ENCODE measurements around the gene VPS41.
A peak's percentile ranks its signal among the peaks of the same experiment; 100 is the strongest.

VPS41 gene

DNA sequence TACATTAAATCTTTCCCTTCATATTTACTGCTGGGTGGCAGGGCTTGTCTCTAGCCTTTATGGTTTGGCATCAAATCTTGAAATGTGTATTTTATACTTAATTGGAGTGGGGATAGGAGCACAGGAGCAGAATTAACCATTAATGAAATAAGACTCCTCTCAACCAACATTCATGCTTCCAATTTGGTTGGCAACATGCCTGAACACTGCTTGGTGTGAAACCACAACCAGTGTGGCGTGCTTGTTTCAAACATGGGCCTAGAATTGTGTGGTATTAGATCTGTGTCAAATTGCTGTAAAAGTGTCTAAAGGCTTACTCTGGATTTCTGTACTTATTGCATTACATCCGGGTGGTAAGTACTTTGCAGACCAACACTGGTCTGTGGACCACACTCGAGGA is 25.1 kb upstream of the VPS41 start:
- H3K36me3 ChIP-seq (ENCODE audit: control insufficient read depth in 2 of 2, insufficient read depth in 1 of 2, low read length in 2 of 2) = no peaks in the 10 kb centered on the region
- no peak overlapping the region for H3K27ac ChIP-seq (ENCODE audit: extremely low read depth, low read depth, low read length)
- TF ChIP-seq ZNF146 (tag by site-specific recombination; IDR thresholded peaks at IDR 0.05) (no peak), ZEB2 (tag by site-specific recombination; IDR thresholded peaks at IDR 0.05) (no peak), ZBTB10 (tag by site-specific recombination; IDR thresholded peaks at IDR 0.05) (no peak)
- H3K4me3 ChIP-seq (ENCODE audit: low read depth, low read length) = no peak overlapping the region
- no peaks in the 10 kb centered on the region for H3K9me3 ChIP-seq (ENCODE audit: control insufficient read depth, insufficient read depth, low read depth, low read length)
- ChIA-PET CTCF (interaction anchor here (0.6 to 2.1 kb wide), 7 partner anchors 13 to 531 kb away, joined by 3 to 13 read pairs (median 3); no protein-coding TSS in a partner anchor), POLR2A (interaction anchor here (0.6 kb wide), 1 partner anchor 481 kb away, joined by 3 read pairs; no protein-coding TSS in a partner anchor)
- no peaks in the 10 kb centered on the region for H3K4me1 ChIP-seq (ENCODE audit: control insufficient read depth, insufficient read depth, low read length)

GRCh38 chr7:38932509-38933168 is 23.6 kb upstream of the VPS41 start:
- Histone ChIP-seq H3K4me1 (ENCODE audit: control insufficient read depth, insufficient read depth, low read length) (no peaks in the 10 kb centered on the region), H3K9me3 (ENCODE audit: control insufficient read depth, insufficient read depth, low read depth, low read length) (no peaks in the 10 kb centered on the region), H3K4me3 (ENCODE audit: low read depth, low read length) (no peak overlapping the region), H3K36me3 (ENCODE audit: control insufficient read depth in 2 of 2, insufficient read depth in 1 of 2, low read length in 2 of 2) (no peaks in the 10 kb centered on the region), H3K27ac (ENCODE audit: extremely low read depth, low read depth, low read length) (no peak overlapping the region)
- TF ChIP-seq RBAK (tag by site-specific recombination; IDR thresholded peaks at IDR 0.05) (no peak), ZNF404 (tag by site-specific recombination; IDR thresholded peaks at IDR 0.05) (no peak), ZNF626 (tag by site-specific recombination; IDR thresholded peaks at IDR 0.05) (no peak), ZNF624 (tag by site-specific recombination; IDR thresholded peaks at IDR 0.05) (no peak), ZNF660 (tag by site-specific recombination; IDR thresholded peaks at IDR 0.05) (0 out of 2 replicates have a peak, but pooled peaks have one; percentile 44), ZNF777 (tag by site-specific recombination; IDR thresholded peaks at IDR 0.05; ENCODE audit: borderline replicate concordance) (no peak), ZNF221 (tag by site-specific recombination; IDR thresholded peaks at IDR 0.05; ENCODE audit: borderline replicate concordance) (no peak), ZNF274 (IDR thresholded peaks at IDR 0.05; ENCODE audit: low read length) (no peak), ZNF274 (tag by site-specific recombination; IDR thresholded peaks at IDR 0.05; ENCODE audit: borderline replicate concordance) (no peak), ZNF280C (tag by site-specific recombination; IDR thresholded peaks at IDR 0.05) (no peak), OVOL3 (tag by site-specific recombination; IDR thresholded peaks at IDR 0.05) (no peak), PRDM1 (tag by site-specific recombination; IDR thresholded peaks at IDR 0.05) (peak; percentile 45; the same call in 1 of the 2 replicates), ZNF311 (tag by site-specific recombination; IDR thresholded peaks at IDR 0.05; ENCODE audit: borderline replicate concordance) (no peak), ZNF121 (tag by site-specific recombination; IDR thresholded peaks at IDR 0.05) (no peak), ZBTB8A (tag by site-specific recombination; IDR thresholded peaks at IDR 0.05) (no peak), ZNF654 (tag by site-specific recombination; IDR thresholded peaks at IDR 0.05; ENCODE audit: low read depth) (peak; percentile 66), ZNF248 (tag by site-specific recombination; IDR thresholded peaks at IDR 0.05) (no peak), ZBTB21 (tag by site-specific recombination; IDR thresholded peaks at IDR 0.05) (no peak)
- TF ChIP-seq, protein P1, sequence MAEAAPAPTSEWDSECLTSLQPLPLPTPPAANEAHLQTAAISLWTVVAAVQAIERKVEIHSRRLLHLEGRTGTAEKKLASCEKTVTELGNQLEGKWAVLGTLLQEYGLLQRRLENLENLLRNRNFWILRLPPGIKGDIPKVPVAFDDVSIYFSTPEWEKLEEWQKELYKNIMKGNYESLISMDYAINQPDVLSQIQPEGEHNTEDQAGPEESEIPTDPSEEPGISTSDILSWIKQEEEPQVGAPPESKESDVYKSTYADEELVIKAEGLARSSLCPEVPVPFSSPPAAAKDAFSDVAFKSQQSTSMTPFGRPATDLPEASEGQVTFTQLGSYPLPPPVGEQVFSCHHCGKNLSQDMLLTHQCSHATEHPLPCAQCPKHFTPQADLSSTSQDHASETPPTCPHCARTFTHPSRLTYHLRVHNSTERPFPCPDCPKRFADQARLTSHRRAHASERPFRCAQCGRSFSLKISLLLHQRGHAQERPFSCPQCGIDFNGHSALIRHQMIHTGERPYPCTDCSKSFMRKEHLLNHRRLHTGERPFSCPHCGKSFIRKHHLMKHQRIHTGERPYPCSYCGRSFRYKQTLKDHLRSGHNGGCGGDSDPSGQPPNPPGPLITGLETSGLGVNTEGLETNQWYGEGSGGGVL (tag by site-specific recombination; IDR thresholded peaks at IDR 0.05) = no peak
- TF ChIP-seq, protein P2, sequence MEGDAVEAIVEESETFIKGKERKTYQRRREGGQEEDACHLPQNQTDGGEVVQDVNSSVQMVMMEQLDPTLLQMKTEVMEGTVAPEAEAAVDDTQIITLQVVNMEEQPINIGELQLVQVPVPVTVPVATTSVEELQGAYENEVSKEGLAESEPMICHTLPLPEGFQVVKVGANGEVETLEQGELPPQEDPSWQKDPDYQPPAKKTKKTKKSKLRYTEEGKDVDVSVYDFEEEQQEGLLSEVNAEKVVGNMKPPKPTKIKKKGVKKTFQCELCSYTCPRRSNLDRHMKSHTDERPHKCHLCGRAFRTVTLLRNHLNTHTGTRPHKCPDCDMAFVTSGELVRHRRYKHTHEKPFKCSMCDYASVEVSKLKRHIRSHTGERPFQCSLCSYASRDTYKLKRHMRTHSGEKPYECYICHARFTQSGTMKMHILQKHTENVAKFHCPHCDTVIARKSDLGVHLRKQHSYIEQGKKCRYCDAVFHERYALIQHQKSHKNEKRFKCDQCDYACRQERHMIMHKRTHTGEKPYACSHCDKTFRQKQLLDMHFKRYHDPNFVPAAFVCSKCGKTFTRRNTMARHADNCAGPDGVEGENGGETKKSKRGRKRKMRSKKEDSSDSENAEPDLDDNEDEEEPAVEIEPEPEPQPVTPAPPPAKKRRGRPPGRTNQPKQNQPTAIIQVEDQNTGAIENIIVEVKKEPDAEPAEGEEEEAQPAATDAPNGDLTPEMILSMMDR (tag by site-specific recombination; IDR thresholded peaks at IDR 0.05) = peak; percentile 50; the same call in 1 of the 2 replicates
- TF ChIP-seq, protein P3, sequence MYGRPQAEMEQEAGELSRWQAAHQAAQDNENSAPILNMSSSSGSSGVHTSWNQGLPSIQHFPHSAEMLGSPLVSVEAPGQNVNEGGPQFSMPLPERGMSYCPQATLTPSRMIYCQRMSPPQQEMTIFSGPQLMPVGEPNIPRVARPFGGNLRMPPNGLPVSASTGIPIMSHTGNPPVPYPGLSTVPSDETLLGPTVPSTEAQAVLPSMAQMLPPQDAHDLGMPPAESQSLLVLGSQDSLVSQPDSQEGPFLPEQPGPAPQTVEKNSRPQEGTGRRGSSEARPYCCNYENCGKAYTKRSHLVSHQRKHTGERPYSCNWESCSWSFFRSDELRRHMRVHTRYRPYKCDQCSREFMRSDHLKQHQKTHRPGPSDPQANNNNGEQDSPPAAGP (tag by site-specific recombination; IDR thresholded peaks at IDR 0.05) = no peak
- POLR2A ChIA-PET = interaction anchor here (0.6 kb wide), 1 partner anchor 55 kb away, joined by 3 read pairs; no protein-coding TSS in a partner anchor
- CTCF ChIA-PET = interaction anchor here (0.6 to 2.1 kb wide), 23 partner anchors 11 to 747 kb away, joined by 3 to 13 read pairs (median 3); no protein-coding TSS in a partner anchor

Measured in HEK293 (cell line).